Osteoblast (primary cell): ENCODE measurements around the gene FBF1. TPM values are rescaled to one million over a fixed set of nuclear protein-coding genes. Genes with fewer than 3 reads are reported as not detected.
A peak's percentile ranks its signal among the peaks of the same experiment; 100 is the strongest.

ENCODE experiments used
- DNase-seq: peaks from one replicate; pipeline ENCODE4 v3.0.0; 2011; ENCODE audit warnings: low spot score, mixed read lengths; ENCODE audit not compliant: insufficient read length; ENCODE audit errors: missing footprints
- H2AFZ ChIP-seq: 2 replicates; pipeline ENCODE4 v1.6.0; 2011; ENCODE audit warnings: mild to moderate bottlenecking, low read length
- H3K27ac ChIP-seq: 2 replicates; pipeline ENCODE4 v1.5.1; 2011; ENCODE audit warnings: mild to moderate bottlenecking, low read depth, low read length, moderate library complexity
- H3K27me3 ChIP-seq: 2 replicates; pipeline ENCODE4 v1.6.0; 2012; ENCODE audit warnings: mild to moderate bottlenecking, control low read depth, inconsistent platforms, low read length, moderate library complexity; ENCODE audit not compliant: insufficient read depth
- H3K36me3 ChIP-seq: 2 replicates; pipeline ENCODE4 v1.5.1; 2011; ENCODE audit warnings: mild to moderate bottlenecking, low read length, control low read depth, moderate library complexity; ENCODE audit not compliant: insufficient read depth
- H3K4me1 ChIP-seq: 2 replicates; pipeline ENCODE4 v1.5.1; 2011; ENCODE audit warnings: mild to moderate bottlenecking, low read length, control low read depth, moderate library complexity; ENCODE audit not compliant: insufficient read depth
- H3K4me2 ChIP-seq: 2 replicates; pipeline ENCODE4 v1.6.0; 2011; ENCODE audit warnings: mild to moderate bottlenecking, low read length; ENCODE audit not compliant: insufficient read depth
- H3K4me3 ChIP-seq: fragments of 200-600 bp; sonication (generic); 3 replicates; pipeline ENCODE4 v1.5.1; 2012; ENCODE audit warnings: mild to moderate bottlenecking, low read length, inconsistent platforms; ENCODE audit not compliant: insufficient read depth
- H3K79me2 ChIP-seq: 2 replicates; pipeline ENCODE4 v1.6.0; 2012; ENCODE audit warnings: mild to moderate bottlenecking, low read length, control low read depth, inconsistent platforms; ENCODE audit not compliant: insufficient read depth
- H3K9me3 ChIP-seq: 2 replicates; pipeline ENCODE4 v1.5.1; 2011; ENCODE audit warnings: low read depth, low read length, control low read depth
- H4K20me1 ChIP-seq: 2 replicates; pipeline ENCODE4 v1.6.0; 2012; ENCODE audit warnings: mild to moderate bottlenecking, low read length, control low read depth; ENCODE audit not compliant: insufficient read depth
- total RNA-seq: library from RNA; depleted of rRNA; stranded (reverse); fragments of >200 nt; gene quantifications from 2 replicates; pipeline ENCODE4 v1.2.3, GENCODE V29; 2012
- TF ChIP-seq, protein P1 (sequence below): IDR thresholded peaks from 2 replicates; pipeline ENCODE4 v1.5.1; 2011; ENCODE audit warnings: mild to moderate bottlenecking, low read depth, low read length, moderate library complexity; ENCODE audit errors: extremely low read depth

The FBF1 gene
- total RNA-seq, 1 donor, result 14.1 TPM

DNA sequence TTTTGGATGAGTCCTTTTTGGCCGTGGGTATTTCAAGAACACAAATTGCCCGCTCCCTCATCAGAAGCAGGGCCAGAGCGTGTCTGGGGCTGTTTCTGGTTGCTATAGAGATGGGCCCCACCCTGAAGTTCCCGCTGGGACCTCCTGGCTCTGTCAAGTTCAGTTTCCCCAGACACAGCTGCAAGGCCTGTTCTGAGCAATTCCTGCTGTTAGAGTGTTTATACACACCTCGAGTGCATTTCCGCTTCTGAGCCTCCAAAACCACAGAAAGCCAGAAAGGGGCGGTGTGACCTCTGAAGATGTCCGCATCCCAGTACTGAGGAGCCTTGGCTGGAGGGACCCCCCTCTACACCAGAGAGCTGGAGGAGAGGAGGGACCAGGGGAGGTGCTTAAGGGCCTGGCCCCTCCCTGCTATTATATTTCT, 76.4 kb downstream of the FBF1 start:
- DNase-seq, result peak; percentile 72
- Histone ChIP-seq H3K27me3 (no peaks in the 10 kb centered on the region), H3K4me2 (peak overlapping the region; percentile 13), H4K20me1 (no peaks in the 10 kb centered on the region), H2AFZ (peak overlapping the region; percentile 57), H3K9me3 (no peaks in the 10 kb centered on the region), H3K36me3 (no peaks in the 10 kb centered on the region), H3K4me1 (peaks cover 5% of the 10 kb centered on the region), H3K79me2 (no peaks in the 10 kb centered on the region), H3K4me3 (no peak overlapping the region), H3K27ac (no peak overlapping the region)
- TF ChIP-seq, protein P1, sequence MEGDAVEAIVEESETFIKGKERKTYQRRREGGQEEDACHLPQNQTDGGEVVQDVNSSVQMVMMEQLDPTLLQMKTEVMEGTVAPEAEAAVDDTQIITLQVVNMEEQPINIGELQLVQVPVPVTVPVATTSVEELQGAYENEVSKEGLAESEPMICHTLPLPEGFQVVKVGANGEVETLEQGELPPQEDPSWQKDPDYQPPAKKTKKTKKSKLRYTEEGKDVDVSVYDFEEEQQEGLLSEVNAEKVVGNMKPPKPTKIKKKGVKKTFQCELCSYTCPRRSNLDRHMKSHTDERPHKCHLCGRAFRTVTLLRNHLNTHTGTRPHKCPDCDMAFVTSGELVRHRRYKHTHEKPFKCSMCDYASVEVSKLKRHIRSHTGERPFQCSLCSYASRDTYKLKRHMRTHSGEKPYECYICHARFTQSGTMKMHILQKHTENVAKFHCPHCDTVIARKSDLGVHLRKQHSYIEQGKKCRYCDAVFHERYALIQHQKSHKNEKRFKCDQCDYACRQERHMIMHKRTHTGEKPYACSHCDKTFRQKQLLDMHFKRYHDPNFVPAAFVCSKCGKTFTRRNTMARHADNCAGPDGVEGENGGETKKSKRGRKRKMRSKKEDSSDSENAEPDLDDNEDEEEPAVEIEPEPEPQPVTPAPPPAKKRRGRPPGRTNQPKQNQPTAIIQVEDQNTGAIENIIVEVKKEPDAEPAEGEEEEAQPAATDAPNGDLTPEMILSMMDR, result no peak

DNA sequence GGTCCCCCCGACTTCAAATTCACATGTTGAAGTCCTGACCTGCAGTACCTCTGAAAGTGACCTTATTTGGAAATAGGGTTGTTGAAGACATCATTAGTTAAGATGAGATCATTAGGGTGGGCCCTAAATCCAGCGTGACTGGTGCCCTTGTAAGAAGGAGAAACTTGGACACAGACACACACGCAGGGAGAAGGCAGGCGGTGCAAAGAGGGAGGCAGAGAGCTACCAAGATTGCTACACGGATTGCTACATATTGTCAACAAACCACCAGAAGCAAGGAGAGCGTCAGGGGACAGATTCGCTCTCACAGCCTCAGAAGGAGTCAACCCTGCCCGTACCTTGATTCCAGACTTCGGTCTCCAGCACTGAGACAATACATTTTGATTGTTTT, 78.9 kb downstream of the FBF1 start:
- H3K4me1 ChIP-seq, result no peaks in the 10 kb centered on the region
- TF ChIP-seq, protein P1, result no peak
- no peaks in the 10 kb centered on the region for H3K9me3 ChIP-seq
- no peak overlapping the region for H3K4me3 ChIP-seq
- no peak overlapping the region for H3K4me2 ChIP-seq
- H2AFZ ChIP-seq, result peak overlapping the region; percentile 3
- H3K27ac ChIP-seq, result no peak overlapping the region
- no peaks in the 10 kb centered on the region for H4K20me1 ChIP-seq
- peak; percentile 21 for DNase-seq
- no peaks in the 10 kb centered on the region for H3K79me2 ChIP-seq
- H3K36me3 ChIP-seq, result no peaks in the 10 kb centered on the region
- no peaks in the 10 kb centered on the region for H3K27me3 ChIP-seq

Other genes starting within 250 kb of the FBF1 start
- 0.29 and 0.36 TPM in 2 replicates for gene ITGB4, start 219.6 kb downstream of the FBF1 start, total RNA-seq
- 25.3 and 27.7 TPM in 2 replicates for gene GALK1, start 175.8 kb downstream of the FBF1 start, total RNA-seq
- 18.5 and 23.6 TPM in 2 replicates for gene UNK, start 156.2 kb downstream of the FBF1 start, total RNA-seq
- gene UNC13D, start 96.6 kb downstream of the FBF1 start, total RNA-seq, result 1.1 and 2.1 TPM in 2 replicates
- gene WBP2, start 85.7 kb downstream of the FBF1 start, total RNA-seq, result 31.1 and 38.3 TPM in 2 replicates
- gene TRIM47, start 62.5 kb downstream of the FBF1 start, total RNA-seq, result 21.7 and 22.4 TPM in 2 replicates
- 22.8 and 23.3 TPM in 2 replicates for gene TRIM65, start 44.1 kb downstream of the FBF1 start, total RNA-seq
- gene MRPL38, start 36.2 kb downstream of the FBF1 start, total RNA-seq, result 36.6 and 37.1 TPM in 2 replicates
- gene ACOX1, start 38.1 kb upstream of the FBF1 start, total RNA-seq, result 59.2 and 59.4 TPM in 2 replicates
- gene TEN1, start 38.2 kb upstream of the FBF1 start, total RNA-seq, result 23.2 and 23.6 TPM in 2 replicates
- gene CDK3, start 59.8 kb upstream of the FBF1 start, total RNA-seq, result 0.72 and 0.88 TPM in 2 replicates
- not detected in 2 replicates for gene EVPL, start 86.3 kb upstream of the FBF1 start, total RNA-seq
- 22.7 and 25.3 TPM in 2 replicates for gene SRP68, start 131.5 kb upstream of the FBF1 start, total RNA-seq
- gene GALR2, start 133.7 kb upstream of the FBF1 start, total RNA-seq, result 0.29 TPM in 1 of 2 replicates, not detected in the other
- not detected in 2 replicates for gene ZACN, start 138.1 kb upstream of the FBF1 start, total RNA-seq
- 102 TPM in 2 replicates for gene EXOC7, start 162.7 kb upstream of the FBF1 start, total RNA-seq
- not detected in 2 replicates for gene FOXJ1, start 200.2 kb upstream of the FBF1 start, total RNA-seq